Tibial artery (tissue), 4 donors: ENCODE data around the gene RGS19.

Experiments used
- DNase-seq, 2 donors: peaks; one replicate each; pipeline ENCODE4 v3.0.0-alpha.2; 2019
- H3K27ac ChIP-seq, 2 donors: fragments of 200-600 bp; sonication (generic) in 1 of 2; 1 replicate in 1 of 2; 2 replicates in 1 of 2; pipeline ENCODE4 v1.5.1; 2018 to 2019; ENCODE audit warnings: mild to moderate bottlenecking in 1 of 2
- H3K27me3 ChIP-seq, 2 donors: fragments of 200-600 bp; sonication (generic) in 1 of 2; one replicate each; pipeline versions ENCODE4 v1.5.1 to v1.6.0; 2016 to 2019
- H3K36me3 ChIP-seq, 3 donors: fragments of 200-600 bp; sonication (generic) in 2 of 3; one replicate each; pipeline ENCODE4 v1.5.1; 2016 to 2019; ENCODE audit warnings: mild to moderate bottlenecking in 2 of 3
- H3K4me1 ChIP-seq, 4 donors: fragments of 200-600 bp; sonication (generic) in 2 of 4; 1 replicate in 3 of 4; 2 replicates in 1 of 4; pipeline ENCODE4 v1.5.1; 2016 to 2019
- H3K4me3 ChIP-seq, 2 donors: fragments of 200-600 bp; sonication (generic) in 1 of 2; 1 replicate in 1 of 2; 2 replicates in 1 of 2; pipeline ENCODE4 v1.5.1; 2018 to 2019; ENCODE audit warnings: mild to moderate bottlenecking in 2 of 2
- H3K9me3 ChIP-seq, 3 donors: fragments of 200-600 bp; sonication (generic) in 1 of 3; one replicate each; pipeline ENCODE4 v1.5.1; 2016 to 2019
- CTCF ChIP-seq, 2 experiments: fragments of 200-600 bp in 1 of 2; fragments of 450-650 bp in 1 of 2; IDR thresholded peaks; one replicate each; pipeline ENCODE4 v1.5.1; 2017 to 2019; ENCODE audit warnings: antibody characterized with exemption in 2 of 2, mild to moderate bottlenecking in 1 of 2, moderate library complexity in 1 of 2
- intact Hi-C: fragments of 100-400 bp; cut with DNase I; formaldehyde crosslinking; loops from one replicate; pipeline ENCODE4 v1.15.0; 2023; ENCODE audit warnings: low total_unique reads

The RGS19 gene

DNA sequence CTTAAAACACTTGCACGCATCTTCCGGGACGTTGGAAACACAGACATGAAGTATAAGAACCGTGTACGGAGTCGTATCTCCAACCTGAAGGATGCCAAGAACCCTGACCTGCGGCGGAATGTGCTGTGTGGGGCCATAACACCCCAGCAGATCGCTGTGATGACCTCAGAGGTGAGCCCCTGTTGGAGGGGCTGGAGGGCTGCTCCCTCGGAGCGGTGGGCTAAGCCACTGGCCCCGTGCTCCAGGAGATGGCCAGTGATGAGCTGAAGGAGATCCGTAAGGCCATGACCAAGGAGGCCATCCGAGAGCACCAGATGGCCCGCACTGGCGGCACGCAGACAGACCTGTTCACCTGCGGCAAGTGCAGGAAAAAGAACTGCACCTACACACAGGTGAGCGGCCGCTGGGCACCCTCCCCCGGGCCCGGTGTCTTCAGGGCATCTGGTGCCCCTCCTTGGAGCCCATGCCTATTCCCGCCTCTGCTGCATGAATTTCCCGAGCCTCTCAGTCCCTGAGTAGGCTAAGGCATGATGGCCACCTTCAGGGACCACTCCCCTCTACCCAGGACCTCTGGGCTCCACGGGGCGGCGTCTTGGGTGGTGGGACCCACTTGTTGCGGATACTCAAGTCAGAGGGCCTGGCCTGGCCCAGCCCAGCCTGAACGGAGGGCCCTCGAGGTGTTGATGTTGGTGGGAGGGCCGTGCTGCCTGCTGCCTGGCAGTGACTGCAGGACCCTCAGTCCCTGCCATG lies 8.9 kb downstream of the RGS19 start:
- intact Hi-C loops: no loop called here
- peaks cover 0 to 12% (median 5%) of the 10 kb centered on the region in 4 donors for H3K4me1 ChIP-seq
- peaks cover 0 to 63% (median 30%) of the 10 kb centered on the region in 3 donors for H3K36me3 ChIP-seq
- no peak overlapping the region for H3K27ac ChIP-seq
- DNase-seq: no peak
- TF ChIP-seq CTCF (IDR thresholded peaks at IDR 0.05): no peak
- no peaks in the 10 kb centered on the region for H3K9me3 ChIP-seq
- H3K27me3 ChIP-seq: no peaks in the 10 kb centered on the region
- H3K4me3 ChIP-seq: no peak overlapping the region

DNA sequence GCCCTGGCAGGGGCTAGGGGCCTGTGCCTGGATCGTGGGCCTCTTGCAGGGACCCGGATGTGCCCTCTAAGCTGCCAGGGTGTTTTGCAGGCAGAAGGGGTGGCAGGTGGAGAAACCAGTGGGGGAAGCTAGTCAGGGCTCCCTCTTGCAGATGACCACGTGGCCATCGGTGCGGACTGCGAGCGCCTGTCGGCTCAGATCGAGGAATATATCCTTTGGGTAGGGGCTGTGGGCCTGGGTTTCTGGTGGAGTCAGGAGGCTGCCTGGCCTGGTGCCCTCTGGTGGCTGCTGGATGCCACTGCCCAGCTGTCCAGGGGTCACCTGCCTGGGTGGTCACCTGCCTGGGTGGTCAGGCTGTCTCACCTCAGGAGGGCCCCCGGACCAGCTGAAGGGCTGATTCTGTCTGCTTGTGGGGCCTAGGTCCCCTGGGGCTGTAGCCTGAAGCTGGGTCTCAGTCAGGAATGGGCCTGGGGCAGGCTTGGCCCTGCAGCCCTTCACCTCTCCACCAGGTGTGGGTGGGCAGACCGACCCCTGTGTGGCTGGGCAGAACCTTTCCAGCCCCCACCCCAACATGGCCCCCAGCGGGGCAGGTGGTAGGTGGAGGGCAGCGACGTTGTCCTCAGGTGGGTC lies 9.6 kb downstream of the RGS19 start:
- TF ChIP-seq CTCF (IDR thresholded peaks at IDR 0.05): peak; percentile 35 to 56
- H3K27me3 ChIP-seq: no peaks in the 10 kb centered on the region
- H3K4me1 ChIP-seq: peaks cover 0 to 12% (median 8%) of the 10 kb centered on the region in 4 donors
- H3K9me3 ChIP-seq: no peaks in the 10 kb centered on the region
- no peak overlapping the region for H3K27ac ChIP-seq
- H3K4me3 ChIP-seq: no peak overlapping the region
- intact Hi-C loops: no loop called here
- no peak for DNase-seq
- peaks cover 0 to 59% (median 23%) of the 10 kb centered on the region in 3 donors for H3K36me3 ChIP-seq

DNA sequence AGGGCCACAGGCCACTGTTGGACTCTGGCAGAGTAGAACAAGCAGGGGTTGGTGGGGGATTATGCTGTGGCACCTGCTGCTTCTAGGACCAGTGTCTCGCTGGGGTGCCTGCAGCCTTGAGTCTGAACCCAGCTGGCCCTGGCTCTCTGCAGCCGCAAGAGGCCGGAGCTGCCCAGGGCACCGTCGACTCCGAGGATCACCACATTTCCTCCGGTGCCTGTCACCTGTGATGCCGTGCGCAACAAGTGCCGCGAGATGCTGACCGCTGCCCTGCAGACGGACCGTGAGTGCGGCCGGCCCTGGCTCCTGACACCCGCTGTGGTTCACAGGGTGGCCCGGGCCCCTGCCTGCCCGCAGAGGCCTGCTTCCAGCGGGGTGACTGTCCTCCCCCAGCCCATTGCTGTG lies 10.1 kb downstream of the RGS19 start:
- no peaks in the 10 kb centered on the region for H3K9me3 ChIP-seq
- TF ChIP-seq CTCF (IDR thresholded peaks at IDR 0.05): no peak
- no peaks in the 10 kb centered on the region for H3K27me3 ChIP-seq
- intact Hi-C loops: no loop called here
- DNase-seq: no peak
- peaks cover 0 to 54% (median 18%) of the 10 kb centered on the region in 3 donors for H3K36me3 ChIP-seq
- H3K4me1 ChIP-seq: peaks cover 0 to 17% (median 13%) of the 10 kb centered on the region in 4 donors
- no peak overlapping the region for H3K4me3 ChIP-seq
- H3K27ac ChIP-seq: no peak overlapping the region

- Histone ChIP-seq H3K27ac (no peak overlapping the region), H3K4me3 (no peak overlapping the region), H3K4me1 (peaks cover 0 to 24% (median 18%) of the 10 kb centered on the region in 4 donors), H3K9me3 (no peaks in the 10 kb centered on the region), H3K27me3 (no peaks in the 10 kb centered on the region), H3K36me3 (peaks cover 0 to 48% (median 12%) of the 10 kb centered on the region in 3 donors)
- no peak for TF ChIP-seq CTCF (IDR thresholded peaks at IDR 0.05)
- no peak for DNase-seq
- intact Hi-C loops: no loop called here
Observed at GRCh38 chr20:64068386-64069208, 10.7 kb downstream of the RGS19 start.

- no peak for DNase-seq
- Histone ChIP-seq H3K4me1 (peaks cover 0 to 24% (median 18%) of the 10 kb centered on the region in 4 donors), H3K36me3 (peaks cover 0 to 40% (median 8%) of the 10 kb centered on the region in 3 donors), H3K27ac (no peak overlapping the region), H3K4me3 (no peak overlapping the region), H3K9me3 (no peaks in the 10 kb centered on the region), H3K27me3 (no peaks in the 10 kb centered on the region)
- intact Hi-C loops: no loop called here
- no peak for TF ChIP-seq CTCF (IDR thresholded peaks at IDR 0.05)
Observed at GRCh38 chr20:64067733-64068307, 11.5 kb downstream of the RGS19 start.
